Sigmoid colon (tissue), 7 donors: ENCODE results near the gene PCDHB3. TPM values are rescaled to one million over a fixed set of nuclear protein-coding genes. Genes with fewer than 3 reads are reported as not detected.
"Not testable (repeated sequence)": the region's sequence is repeated elsewhere in the genome, so short reads cannot be mapped to it uniquely, and the experiment has no call there.

Experiments
- DNase-seq: peaks from one replicate; pipeline ENCODE4 v3.0.0-alpha.2; 2019
- H3K27ac ChIP-seq, 4 donors: fragments of 200-600 bp; sonication (generic); one replicate each; pipeline ENCODE4 v1.5.1; 2016 to 2019; ENCODE audit warnings: mild to moderate bottlenecking in 1 of 4
- H3K27me3 ChIP-seq, 3 donors: fragments of 200-600 bp; sonication (generic); one replicate each; pipeline ENCODE4 v1.5.1; 2019; ENCODE audit warnings: mild to moderate bottlenecking in 1 of 3
- H3K36me3 ChIP-seq, 4 donors: fragments of 200-600 bp; sonication (generic); one replicate each; pipeline ENCODE4 v1.5.1; 2016 to 2019
- H3K4me1 ChIP-seq, 4 donors: fragments of 200-600 bp; sonication (generic); one replicate each; pipeline ENCODE4 v1.5.1; 2017 to 2019
- H3K4me3 ChIP-seq, 4 donors: fragments of 200-600 bp; sonication (generic); one replicate each; pipeline ENCODE4 v1.5.1; 2017 to 2019; ENCODE audit warnings: mild to moderate bottlenecking in 2 of 4, moderate library complexity in 1 of 4
- H3K9me3 ChIP-seq, 4 donors: fragments of 200-600 bp in 3 of 4; sonication (generic) in 3 of 4; one replicate each; pipeline versions ENCODE4 v1.5.1 to v1.6.1; 2013 to 2019
- CTCF ChIP-seq, 4 experiments: fragments of 450-650 bp in 3 of 4; fragments of 200-600 bp in 1 of 4; IDR thresholded peaks; one replicate each; pipeline ENCODE4 v1.5.1; 2016 to 2019; ENCODE audit warnings: antibody characterized with exemption in 4 of 4, mild to moderate bottlenecking in 3 of 4, moderate library complexity in 2 of 4
- EP300 ChIP-seq, 4 donors: sonication (generic); formaldehyde crosslinking; IDR thresholded peaks; one replicate each; pipeline ENCODE4 v1.6.1; 2017; ENCODE audit warnings: antibody characterized with exemption in 4 of 4
- POLR2A ChIP-seq, 2 donors: fragments of 450-650 bp; IDR thresholded peaks; one replicate each; pipeline ENCODE4 v1.6.1; 2016; ENCODE audit warnings: antibody characterized with exemption in 2 of 2, mild to moderate bottlenecking in 2 of 2, moderate library complexity in 2 of 2
- POLR2AphosphoS5 ChIP-seq, 4 donors: sonication (generic); formaldehyde crosslinking; IDR thresholded peaks; one replicate each; pipeline ENCODE4 v1.6.1; 2017; ENCODE audit warnings: antibody characterized with exemption in 4 of 4
- WGBS, 2 donors: extraction: QIAGEN DNeasy Blood & Tissue Kit; methylation state at CpG; one replicate each; pipeline ENCODE4 v1.1.7; 2013; 5-methylcytosine and 5-hydroxymethylcytosine counted together
- intact Hi-C: fragments of 100-400 bp; cut with DNase I; formaldehyde crosslinking; loops from one replicate; pipeline ENCODE4 v1.15.1; 2023
- polyA plus RNA-seq, 3 donors: library from polyadenylated mRNA; stranded (reverse); fragments of 200-250 nt; gene quantifications; one replicate each; pipeline ENCODE4 v1.2.3, GENCODE V29; 2013
- total RNA-seq, 4 donors: library from RNA; depleted of rRNA; stranded (reverse); fragments of >200 nt; gene quantifications; one replicate each; pipeline ENCODE4 v1.1.0, GENCODE V29; 2016
- donor health status: healthy with polysubstance abuse.
- donor health status: Bipolar disorder and iron deficiency.
- donor health status: healthy.

Gene PCDHB3
- total and polyA plus RNA-seq, 7 donors = 0.23 to 4.9 (median 1.8) TPM; not detected in 2

DNA sequence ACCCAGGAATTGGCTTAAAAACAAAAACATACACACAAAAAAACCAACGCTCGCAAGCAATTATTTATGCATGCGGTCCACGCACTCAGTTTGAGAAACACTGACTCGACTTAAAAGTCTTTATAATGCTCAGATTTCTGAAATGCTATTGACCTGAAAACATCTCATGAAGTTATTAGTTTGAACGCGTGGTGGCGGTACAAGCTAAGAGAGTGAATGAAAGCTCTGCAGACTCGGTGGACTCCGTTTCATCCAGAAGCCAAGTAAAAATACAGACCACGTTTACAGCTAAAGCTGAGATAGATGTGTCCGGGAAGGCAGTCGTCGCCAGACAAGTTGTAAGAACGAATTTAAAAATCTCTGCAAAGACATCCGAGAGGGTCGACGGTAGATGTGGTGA, 49.5 kb downstream of the PCDHB3 start, which contains the start of gene PCDHB6:
TSS of gene PCDHB6 (plus strand) at position 246 of the 400 bp plus-strand sequence. CDS start 201 bp downstream, outside the sequence.
- no peak for TF ChIP-seq EP300 (IDR thresholded peaks at IDR 0.05)
- no peak for TF ChIP-seq POLR2AphosphoS5 (IDR thresholded peaks at IDR 0.05)
- no peak for TF ChIP-seq POLR2A (IDR thresholded peaks at IDR 0.05)
- no peak for TF ChIP-seq CTCF (IDR thresholded peaks at IDR 0.05)
- peaks cover 0 to 18% (median 0%) of the 10 kb centered on the region in 3 donors for H3K27me3 ChIP-seq
- H3K4me3 ChIP-seq = peak within 1 kb of the TSS in 1 of 4 donors; percentile 27
- WGBS, 2 donors = 20 to 41% methylated on average over 18 of the region's 18 CpGs
- no peaks in the 10 kb centered on the region for H3K4me1 ChIP-seq
- no peaks in the 10 kb centered on the region for H3K36me3 ChIP-seq
- peaks cover 6 to 51% (median 28%) of the 10 kb centered on the region in 4 donors for H3K9me3 ChIP-seq
- no peak within 1 kb of the TSS for H3K27ac ChIP-seq
- intact Hi-C loops = no loop called here
- DNase-seq = no peak

DNA sequence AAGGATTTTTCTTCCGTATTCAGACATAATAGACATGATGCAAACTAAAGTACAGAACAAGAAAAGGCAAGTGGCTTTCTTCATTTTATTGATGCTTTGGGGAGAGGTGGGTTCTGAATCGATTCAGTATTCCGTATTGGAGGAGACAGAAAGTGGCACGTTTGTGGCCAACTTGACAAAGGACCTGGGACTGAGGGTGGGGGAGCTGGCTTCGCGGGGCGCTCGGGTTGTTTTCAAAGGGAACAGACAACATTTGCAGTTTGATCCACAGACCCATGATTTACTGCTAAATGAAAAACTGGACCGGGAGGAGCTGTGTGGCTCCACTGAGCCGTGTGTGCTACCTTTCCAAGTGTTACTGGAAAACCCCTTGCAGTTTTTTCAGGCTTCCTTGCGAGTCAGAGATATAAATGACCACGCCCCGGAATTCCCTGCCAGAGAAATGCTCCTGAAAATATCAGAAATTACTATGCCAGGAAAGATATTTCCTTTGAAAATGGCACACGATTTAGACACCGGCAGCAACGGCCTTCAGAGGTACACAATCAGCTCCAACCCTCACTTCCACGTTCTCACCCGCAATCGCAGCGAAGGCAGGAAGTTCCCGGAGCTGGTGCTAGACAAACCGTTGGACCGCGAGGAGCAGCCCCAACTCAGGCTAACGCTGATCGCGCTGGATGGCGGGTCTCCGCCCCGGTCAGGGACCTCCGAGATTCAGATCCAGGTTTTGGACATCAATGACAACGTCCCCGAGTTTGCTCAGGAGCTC, 50.1 kb downstream of the PCDHB3 start:
- peak overlapping the region in 1 of 4 donors; percentile 27 for H3K4me3 ChIP-seq
- no peak for TF ChIP-seq POLR2AphosphoS5 (IDR thresholded peaks at IDR 0.05)
- no peak for TF ChIP-seq POLR2A (IDR thresholded peaks at IDR 0.05)
- no peak for TF ChIP-seq CTCF (IDR thresholded peaks at IDR 0.05)

GRCh38 chr5:141150993-141151325, 50.7 kb downstream of the PCDHB3 start:
- 45 to 60% methylated on average over 13 of the region's 13 CpGs for WGBS, 2 donors
- H3K9me3 ChIP-seq = peaks cover 6 to 59% (median 33%) of the 10 kb centered on the region in 4 donors
- H3K36me3 ChIP-seq = no peaks in the 10 kb centered on the region

More for the DNA sequence above, 50.1 kb downstream of the PCDHB3 start:
- WGBS, 2 donors = 49 to 66% methylated on average over 33 of the region's 33 CpGs
- H3K9me3 ChIP-seq = peaks cover 6 to 55% (median 29%) of the 10 kb centered on the region in 4 donors
- H3K4me1 ChIP-seq = no peaks in the 10 kb centered on the region
- peaks cover 0 to 18% (median 0%) of the 10 kb centered on the region in 3 donors for H3K27me3 ChIP-seq
- no peak overlapping the region for H3K27ac ChIP-seq
- no peaks in the 10 kb centered on the region for H3K36me3 ChIP-seq
- intact Hi-C loops = no loop called here
- DNase-seq = no peak

DNA sequence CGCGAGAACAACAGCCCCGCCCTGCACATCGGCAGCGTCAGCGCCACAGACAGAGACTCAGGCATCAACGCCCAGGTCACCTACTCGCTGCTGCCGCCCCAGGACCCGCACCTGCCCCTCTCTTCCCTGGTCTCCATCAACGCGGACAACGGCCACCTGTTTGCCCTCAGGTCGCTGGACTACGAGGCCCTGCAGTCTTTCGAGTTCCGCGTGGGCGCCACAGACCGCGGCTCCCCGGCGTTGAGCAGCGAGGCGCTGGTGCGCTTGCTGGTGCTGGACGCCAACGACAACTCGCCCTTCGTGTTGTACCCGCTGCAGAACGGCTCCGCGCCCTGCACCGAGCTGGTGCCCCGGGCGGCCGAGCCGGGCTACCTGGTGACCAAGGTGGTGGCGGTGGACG, 51.4 kb downstream of the PCDHB3 start:
- H3K4me1 ChIP-seq, H3K36me3 ChIP-seq, intact Hi-C loops, H3K27ac ChIP-seq, DNase-seq, H3K4me3 ChIP-seq: not testable (repeated sequence)
- H3K9me3 ChIP-seq = peaks cover 6 to 64% (median 33%) of the 10 kb centered on the region in 4 donors
- 44 to 71% methylated on average over 39 of the region's 41 CpGs for WGBS, 2 donors
- H3K27me3 ChIP-seq = peaks cover 0 to 25% (median 0%) of the 10 kb centered on the region in 3 donors

More at GRCh38 chr5:141150993-141151325, 50.7 kb downstream of the PCDHB3 start:
- no peaks in the 10 kb centered on the region for H3K4me1 ChIP-seq
- no peak for DNase-seq
- no peak overlapping the region for H3K4me3 ChIP-seq
- intact Hi-C loops = no loop called here
- TF ChIP-seq POLR2AphosphoS5 (IDR thresholded peaks at IDR 0.05) = no peak
- TF ChIP-seq CTCF (IDR thresholded peaks at IDR 0.05) = no peak
- TF ChIP-seq EP300 (IDR thresholded peaks at IDR 0.05) = no peak
- no peak for TF ChIP-seq POLR2A (IDR thresholded peaks at IDR 0.05)
- peaks cover 0 to 18% (median 0%) of the 10 kb centered on the region in 3 donors for H3K27me3 ChIP-seq
- H3K27ac ChIP-seq = no peak overlapping the region

DNA sequence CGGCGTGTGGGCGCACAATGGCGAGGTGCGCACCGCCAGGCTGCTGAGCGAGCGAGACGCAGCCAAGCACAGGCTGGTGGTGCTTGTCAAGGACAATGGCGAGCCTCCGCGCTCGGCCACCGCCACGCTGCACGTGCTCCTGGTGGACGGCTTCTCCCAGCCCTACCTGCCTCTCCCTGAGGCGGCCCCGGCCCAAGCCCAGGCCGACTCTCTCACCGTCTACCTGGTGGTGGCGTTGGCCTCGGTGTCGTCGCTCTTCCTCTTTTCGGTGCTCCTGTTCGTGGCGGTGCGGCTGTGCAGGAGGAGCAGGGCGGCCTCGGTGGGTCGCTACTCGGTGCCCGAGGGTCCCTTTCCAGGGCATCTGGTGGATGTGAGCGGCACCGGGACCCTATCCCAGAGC, 51.8 kb downstream of the PCDHB3 start:
- H3K36me3 ChIP-seq, DNase-seq, H3K4me1 ChIP-seq, H3K4me3 ChIP-seq, intact Hi-C loops, H3K27ac ChIP-seq: not testable (repeated sequence)
- Histone ChIP-seq H3K9me3 (peaks cover 6 to 66% (median 34%) of the 10 kb centered on the region in 4 donors), H3K27me3 (peaks cover 0 to 27% (median 0%) of the 10 kb centered on the region in 3 donors)
- 33 to 71% methylated on average over 36 of the region's 36 CpGs for WGBS, 2 donors

Other genes starting within 250 kb of the PCDHB3 start
- 1 to 10 TPM in 1 of 4 donors, under 1 TPM in 3; 0.27 to 2.5 (median 0.69) TPM for gene PCDHA10, start 244.6 kb upstream of the PCDHB3 start, total RNA-seq
- under 1 TPM in 1 of 3 donors, not detected in 2; 0.03 TPM for gene PCDHA10, start 244.6 kb upstream of the PCDHB3 start, polyA plus RNA-seq
- gene PCDHA11, start 231.5 kb upstream of the PCDHB3 start, total RNA-seq = under 1 TPM; 0.16 to 0.71 (median 0.48) TPM
- gene PCDHA11, start 231.5 kb upstream of the PCDHB3 start, polyA plus RNA-seq = under 1 TPM in 1 of 3 donors, not detected in 2; 0.07 TPM
- under 1 TPM in 3 of 4 donors, not detected in 1; 0.49 to 0.71 (median 0.54) TPM for gene PCDHA12, start 225.2 kb upstream of the PCDHB3 start, total RNA-seq
- under 1 TPM in 1 of 3 donors, not detected in 2; 0.06 TPM for gene PCDHA12, start 225.2 kb upstream of the PCDHB3 start, polyA plus RNA-seq
- gene PCDHA13, start 218.3 kb upstream of the PCDHB3 start, total RNA-seq = 1 to 10 TPM in 1 of 4 donors, under 1 TPM in 3; 0.36 to 1.4 (median 0.60) TPM
- under 1 TPM in 1 of 3 donors, not detected in 2; 0.10 TPM for gene PCDHA13, start 218.3 kb upstream of the PCDHB3 start, polyA plus RNA-seq
- 1 to 10 TPM in 1 of 4 donors, under 1 TPM in 3; 0.54 to 1.7 (median 0.77) TPM for gene PCDHAC1, start 174.2 kb upstream of the PCDHB3 start, total RNA-seq
- gene PCDHAC1, start 174.2 kb upstream of the PCDHB3 start, polyA plus RNA-seq = under 1 TPM in 1 of 3 donors, not detected in 2; 0.34 TPM
- 1 to 10 TPM; 1.3 to 3.0 (median 2.2) TPM for gene PCDHAC2, start 134.0 kb upstream of the PCDHB3 start, total RNA-seq
- gene PCDHAC2, start 134.0 kb upstream of the PCDHB3 start, polyA plus RNA-seq = under 1 TPM in 1 of 3 donors, not detected in 2; 0.66 TPM
- gene PCDHB1, start 49.1 kb upstream of the PCDHB3 start, total RNA-seq = under 1 TPM; under 0.01 to 0.36 (median 0.27) TPM
- under 1 TPM in 1 of 3 donors, not detected in 2; 0.04 TPM for gene PCDHB1, start 49.1 kb upstream of the PCDHB3 start, polyA plus RNA-seq
- gene PCDHB2, start 5.9 kb upstream of the PCDHB3 start, total RNA-seq = 1 to 10 TPM; 2.2 to 5.7 (median 2.9) TPM
- under 1 TPM; under 0.01 to 0.67 (median 0.23) TPM for gene PCDHB2, start 5.9 kb upstream of the PCDHB3 start, polyA plus RNA-seq
- 1 to 10 TPM; 3.9 to 5.3 (median 4.5) TPM for gene PCDHB4, start 21.3 kb downstream of the PCDHB3 start, total RNA-seq
- gene PCDHB4, start 21.3 kb downstream of the PCDHB3 start, polyA plus RNA-seq = under 1 TPM; 0.23 to 0.60 (median 0.57) TPM
- gene PCDHB5, start 34.7 kb downstream of the PCDHB3 start, total RNA-seq = 1 to 10 TPM; 3.1 to 6.5 (median 4.7) TPM
- gene PCDHB5, start 34.7 kb downstream of the PCDHB3 start, polyA plus RNA-seq = under 1 TPM in 2 of 3 donors, not detected in 1; under 0.01 to 0.51 TPM
- 1 to 10 TPM in 3 of 4 donors, under 1 TPM in 1; 0.71 to 2.3 (median 1.4) TPM for gene PCDHB6, start 49.6 kb downstream of the PCDHB3 start, total RNA-seq
- gene PCDHB6, start 49.6 kb downstream of the PCDHB3 start, polyA plus RNA-seq = under 1 TPM in 1 of 3 donors, not detected in 2; 0.12 TPM
- 1 to 10 TPM; 1.4 to 5.3 (median 2.5) TPM for gene PCDHB7, start 72.2 kb downstream of the PCDHB3 start, total RNA-seq
- under 1 TPM in 1 of 3 donors, not detected in 2; 0.28 TPM for gene PCDHB7, start 72.2 kb downstream of the PCDHB3 start, polyA plus RNA-seq
- 1 to 10 TPM in 2 of 4 donors, under 1 TPM in 2; 0.71 to 2.3 (median 1.4) TPM for gene PCDHB8, start 77.3 kb downstream of the PCDHB3 start, total RNA-seq
- gene PCDHB8, start 77.3 kb downstream of the PCDHB3 start, polyA plus RNA-seq = under 1 TPM in 1 of 3 donors, not detected in 2; 0.19 TPM
- 1 to 10 TPM; 3.6 to 6.3 (median 4.8) TPM for gene PCDHB16, start 81.9 kb downstream of the PCDHB3 start, total RNA-seq
- gene PCDHB16, start 81.9 kb downstream of the PCDHB3 start, polyA plus RNA-seq = under 1 TPM in 1 of 3 donors, not detected in 2; 0.29 TPM
- gene PCDHB9, start 86.7 kb downstream of the PCDHB3 start, total RNA-seq = 1 to 10 TPM; 2.1 to 6.2 (median 5.1) TPM
- gene PCDHB9, start 86.7 kb downstream of the PCDHB3 start, polyA plus RNA-seq = under 1 TPM in 2 of 3 donors, not detected in 1; under 0.01 to 0.26 TPM
- gene PCDHB10, start 91.9 kb downstream of the PCDHB3 start, total RNA-seq = 1 to 10 TPM; 3.9 to 6.2 (median 4.9) TPM
- gene PCDHB10, start 91.9 kb downstream of the PCDHB3 start, polyA plus RNA-seq = under 1 TPM in 2 of 3 donors, not detected in 1; 0.60 to 0.80 TPM
- 1 to 10 TPM; 1.8 to 5.0 (median 3.6) TPM for gene PCDHB11, start 99.2 kb downstream of the PCDHB3 start, total RNA-seq
- under 1 TPM in 1 of 3 donors, not detected in 2; 0.34 TPM for gene PCDHB11, start 99.2 kb downstream of the PCDHB3 start, polyA plus RNA-seq
- gene PCDHB12, start 108.2 kb downstream of the PCDHB3 start, total RNA-seq = 10 to 100 TPM in 1 of 4 donors, 1 to 10 TPM in 3; 4.3 to 10.2 (median 5.7) TPM
- under 1 TPM in 2 of 3 donors, not detected in 1; 0.34 to 0.60 TPM for gene PCDHB12, start 108.2 kb downstream of the PCDHB3 start, polyA plus RNA-seq
- 1 to 10 TPM; 3.3 to 7.8 (median 6.1) TPM for gene PCDHB13, start 113.4 kb downstream of the PCDHB3 start, total RNA-seq
- gene PCDHB13, start 113.4 kb downstream of the PCDHB3 start, polyA plus RNA-seq = under 1 TPM in 2 of 3 donors, not detected in 1; 0.23 to 0.52 TPM
- gene PCDHB14, start 122.9 kb downstream of the PCDHB3 start, total RNA-seq = 10 to 100 TPM in 1 of 4 donors, 1 to 10 TPM in 3; 6.3 to 10.5 (median 8.3) TPM
- gene PCDHB14, start 122.9 kb downstream of the PCDHB3 start, polyA plus RNA-seq = 1 to 10 TPM in 1 of 3 donors, not detected in 2; 1.0 TPM
- gene PCDHB15, start 144.9 kb downstream of the PCDHB3 start, total RNA-seq = 1 to 10 TPM; 2.9 to 7.3 (median 5.4) TPM
- under 1 TPM in 2 of 3 donors, not detected in 1; 0.23 to 0.93 TPM for gene PCDHB15, start 144.9 kb downstream of the PCDHB3 start, polyA plus RNA-seq
- gene SLC25A2, start 203.6 kb downstream of the PCDHB3 start, total RNA-seq = under 1 TPM in 2 of 4 donors, not detected in 2; 0.81 to 0.82 TPM
- gene SLC25A2, start 203.6 kb downstream of the PCDHB3 start, polyA plus RNA-seq = under 1 TPM in 1 of 3 donors, not detected in 2; 0.35 TPM
- gene TAF7, start 220.3 kb downstream of the PCDHB3 start, total RNA-seq = 10 to 100 TPM; 44.9 to 62.2 (median 48.1) TPM
- 10 to 100 TPM; 60.1 to 68.0 (median 62.7) TPM for gene TAF7, start 220.3 kb downstream of the PCDHB3 start, polyA plus RNA-seq
- 1 to 10 TPM in 3 of 4 donors, under 1 TPM in 1; 0.71 to 1.4 (median 1.1) TPM for gene PCDHGA1, start 230.0 kb downstream of the PCDHB3 start, total RNA-seq
- gene PCDHGA1, start 230.0 kb downstream of the PCDHB3 start, polyA plus RNA-seq = under 1 TPM in 1 of 3 donors, not detected in 2; 0.26 TPM
- 1 to 10 TPM; 2.8 to 4.9 (median 3.8) TPM for gene PCDHGA2, start 238.3 kb downstream of the PCDHB3 start, total RNA-seq
- under 1 TPM in 1 of 3 donors, not detected in 2; 0.47 TPM for gene PCDHGA2, start 238.3 kb downstream of the PCDHB3 start, polyA plus RNA-seq
- gene PCDHGA3, start 243.4 kb downstream of the PCDHB3 start, total RNA-seq = 1 to 10 TPM; 1.5 to 4.4 (median 3.1) TPM
- under 1 TPM in 2 of 3 donors, not detected in 1; 0.19 to 0.60 TPM for gene PCDHGA3, start 243.4 kb downstream of the PCDHB3 start, polyA plus RNA-seq
- gene PCDHGB1, start 249.6 kb downstream of the PCDHB3 start, total RNA-seq = 1 to 10 TPM; 2.5 to 8.4 (median 4.1) TPM
- gene PCDHGB1, start 249.6 kb downstream of the PCDHB3 start, polyA plus RNA-seq = under 1 TPM in 1 of 3 donors, not detected in 2; 0.26 TPM